ENCODE data around the gene GPATCH2L. TPM values are rescaled to one million over a fixed set of nuclear protein-coding genes. Genes with fewer than 3 reads are reported as not detected.

GPATCH2L gene
- total and polyA plus RNA-seq, 9 donors = 7.0 to 52.5 (median 34.1) TPM

DNA sequence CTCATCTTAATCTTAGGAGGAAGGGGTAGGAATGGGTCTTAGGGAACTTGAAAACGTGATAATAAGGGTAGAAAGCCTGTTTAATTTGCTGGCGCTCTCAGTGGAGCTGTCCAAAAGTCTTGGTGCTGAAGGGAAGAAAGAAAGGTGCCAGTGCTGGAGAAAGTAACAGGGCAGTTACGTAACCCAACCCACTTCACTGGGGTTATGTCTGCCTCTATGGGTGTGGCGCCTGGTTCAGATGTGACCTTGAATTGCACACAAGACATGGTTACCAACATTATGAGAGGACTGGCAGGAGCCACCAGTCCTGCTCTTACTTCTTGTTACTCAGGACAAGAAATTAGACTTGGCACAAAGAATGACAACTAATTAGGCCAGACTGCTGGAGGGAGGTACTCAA lies 18.6 kb upstream of the GPATCH2L start:
- H3K36me3 ChIP-seq = no peaks in the 10 kb centered on the region
- intact Hi-C loops (cut with DNase I) = no loop called here
- no peaks in the 10 kb centered on the region for H3K27me3 ChIP-seq
- H3K4me1 ChIP-seq (ENCODE audit: insufficient read depth) = no peaks in the 10 kb centered on the region
- WGBS, 3 donors = 6 to 12% (median 11%) methylated on average over 4 of the region's 4 CpGs
- no peak overlapping the region for H3K27ac ChIP-seq
- H3K4me3 ChIP-seq = no peak overlapping the region
- TF ChIP-seq EP300 (IDR thresholded peaks at IDR 0.05) (no peak), POLR2A (IDR thresholded peaks at IDR 0.05) (no peak)
- TF ChIP-seq, protein P1, sequence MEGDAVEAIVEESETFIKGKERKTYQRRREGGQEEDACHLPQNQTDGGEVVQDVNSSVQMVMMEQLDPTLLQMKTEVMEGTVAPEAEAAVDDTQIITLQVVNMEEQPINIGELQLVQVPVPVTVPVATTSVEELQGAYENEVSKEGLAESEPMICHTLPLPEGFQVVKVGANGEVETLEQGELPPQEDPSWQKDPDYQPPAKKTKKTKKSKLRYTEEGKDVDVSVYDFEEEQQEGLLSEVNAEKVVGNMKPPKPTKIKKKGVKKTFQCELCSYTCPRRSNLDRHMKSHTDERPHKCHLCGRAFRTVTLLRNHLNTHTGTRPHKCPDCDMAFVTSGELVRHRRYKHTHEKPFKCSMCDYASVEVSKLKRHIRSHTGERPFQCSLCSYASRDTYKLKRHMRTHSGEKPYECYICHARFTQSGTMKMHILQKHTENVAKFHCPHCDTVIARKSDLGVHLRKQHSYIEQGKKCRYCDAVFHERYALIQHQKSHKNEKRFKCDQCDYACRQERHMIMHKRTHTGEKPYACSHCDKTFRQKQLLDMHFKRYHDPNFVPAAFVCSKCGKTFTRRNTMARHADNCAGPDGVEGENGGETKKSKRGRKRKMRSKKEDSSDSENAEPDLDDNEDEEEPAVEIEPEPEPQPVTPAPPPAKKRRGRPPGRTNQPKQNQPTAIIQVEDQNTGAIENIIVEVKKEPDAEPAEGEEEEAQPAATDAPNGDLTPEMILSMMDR (IDR thresholded peaks at IDR 0.05) = no peak
- no peaks in the 10 kb centered on the region for H3K9me3 ChIP-seq
- no peak for DNase-seq

DNA sequence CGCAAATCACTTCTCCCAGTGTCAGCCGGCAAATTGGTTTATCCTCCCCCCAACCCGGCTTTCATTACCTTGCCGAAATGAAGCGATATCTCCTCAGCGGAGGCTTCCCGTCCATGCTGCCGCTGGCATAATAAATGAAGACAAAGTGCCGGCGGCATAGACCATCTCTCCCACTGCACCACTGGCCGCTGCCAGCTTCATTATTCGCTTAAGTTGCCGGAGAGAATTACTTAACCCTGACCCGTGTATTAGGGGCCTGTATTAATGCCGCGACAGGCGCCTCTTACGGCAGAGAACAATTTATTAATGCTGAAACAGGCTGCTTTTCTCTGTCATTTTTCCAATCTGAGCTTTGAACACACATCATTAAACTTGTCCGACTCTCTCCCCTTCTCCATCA lies 17.5 kb upstream of the GPATCH2L start:
- Histone ChIP-seq H3K27ac (no peak overlapping the region), H3K4me3 (no peak overlapping the region), H3K4me1 (ENCODE audit: insufficient read depth) (no peaks in the 10 kb centered on the region), H3K36me3 (no peaks in the 10 kb centered on the region), H3K9me3 (no peaks in the 10 kb centered on the region), H3K27me3 (no peaks in the 10 kb centered on the region)
- no peak for DNase-seq
- 75 to 84% (median 76%) methylated on average over 19 of the region's 19 CpGs for WGBS, 3 donors
- TF ChIP-seq, protein P1 (IDR thresholded peaks at IDR 0.05) = no peak
- TF ChIP-seq EP300 (IDR thresholded peaks at IDR 0.05) = no peak
- TF ChIP-seq POLR2A (IDR thresholded peaks at IDR 0.05) = no peak
- intact Hi-C loops (cut with DNase I) = no loop called here

DNA sequence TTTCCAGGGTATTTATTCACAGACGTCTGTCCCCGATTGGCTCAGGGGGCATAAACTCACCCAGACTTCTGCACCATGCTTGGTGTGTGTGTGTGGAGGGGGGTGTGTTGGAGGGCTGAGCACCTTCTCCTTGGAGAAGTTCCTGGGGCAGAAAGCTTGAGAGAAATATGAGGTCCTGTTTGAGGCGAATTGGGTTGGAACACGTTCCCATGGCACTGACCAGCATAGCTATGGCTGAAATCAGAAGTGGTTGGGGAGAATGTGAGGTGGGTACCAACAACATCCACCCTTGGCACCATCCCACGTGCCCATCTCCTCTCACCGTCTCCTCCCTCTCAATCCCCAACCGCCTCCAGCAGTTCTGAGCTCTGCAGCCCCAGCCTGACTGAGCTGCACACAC lies 16.0 kb upstream of the GPATCH2L start:
- no peaks in the 10 kb centered on the region for H3K27me3 ChIP-seq
- 42 to 55% (median 51%) methylated on average over 7 of the region's 7 CpGs for WGBS, 3 donors

DNA sequence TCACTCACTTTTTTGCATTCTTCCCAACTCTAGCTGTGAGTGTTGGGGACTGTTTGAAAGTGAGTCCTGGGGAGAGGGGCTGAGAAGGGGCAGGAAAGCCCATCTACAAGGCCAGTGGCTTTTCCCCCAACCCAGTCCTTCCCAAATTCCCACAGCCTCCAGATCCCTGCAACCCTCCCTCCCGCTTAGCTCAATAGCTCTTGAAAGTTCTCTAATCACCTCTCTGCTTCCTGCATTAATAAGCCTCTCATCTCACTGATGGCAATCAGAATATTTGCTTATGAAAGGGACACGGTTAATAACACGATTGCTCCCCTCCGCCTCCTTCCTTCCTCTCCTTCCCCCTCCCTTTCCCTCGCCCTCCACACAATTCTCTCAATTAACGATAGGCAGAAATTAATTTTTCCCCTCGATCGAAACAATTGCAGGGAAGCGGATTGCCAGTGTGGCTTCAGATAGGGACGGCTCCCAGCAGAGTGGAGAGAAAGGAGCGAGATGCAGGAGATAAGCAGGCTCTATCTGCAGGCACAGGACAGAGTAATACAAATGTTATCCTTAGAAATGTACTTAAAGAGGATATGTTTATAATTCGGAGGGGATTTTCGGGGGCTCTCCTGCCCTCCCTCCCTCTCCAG lies 15.1 kb upstream of the GPATCH2L start:
- no peak overlapping the region for H3K27ac ChIP-seq
- H3K4me3 ChIP-seq = no peak overlapping the region
- H3K36me3 ChIP-seq = no peaks in the 10 kb centered on the region
- no peaks in the 10 kb centered on the region for H3K27me3 ChIP-seq
- no peaks in the 10 kb centered on the region for H3K9me3 ChIP-seq
- intact Hi-C loops (cut with DNase I) = loop anchor here in 1 of 4 donors (5.0 kb wide), 1 partner anchor 84 kb away; no protein-coding TSS in a partner anchor
- no peak for DNase-seq
- 31 to 32% (median 31%) methylated on average over 13 of the region's 13 CpGs for WGBS, 3 donors
- no peaks in the 10 kb centered on the region for H3K4me1 ChIP-seq (ENCODE audit: insufficient read depth)
- no peak for TF ChIP-seq EP300 (IDR thresholded peaks at IDR 0.05)
- TF ChIP-seq, protein P1 (IDR thresholded peaks at IDR 0.05) = no peak

More for the DNA sequence above, 16.0 kb upstream of the GPATCH2L start:
- H3K4me3 ChIP-seq = no peak overlapping the region
- H3K27ac ChIP-seq = no peak overlapping the region
- no peaks in the 10 kb centered on the region for H3K36me3 ChIP-seq
- TF ChIP-seq, protein P1 (IDR thresholded peaks at IDR 0.05) = no peak
- no peak for TF ChIP-seq EP300 (IDR thresholded peaks at IDR 0.05)
- no peak for TF ChIP-seq POLR2A (IDR thresholded peaks at IDR 0.05)
- DNase-seq = no peak
- no peaks in the 10 kb centered on the region for H3K9me3 ChIP-seq
- intact Hi-C loops (cut with DNase I) = loop anchor here in 1 of 4 donors (5.0 kb wide), 1 partner anchor 83 kb away; no protein-coding TSS in a partner anchor
- no peaks in the 10 kb centered on the region for H3K4me1 ChIP-seq (ENCODE audit: insufficient read depth)
